ENCODE measurements around the gene SSRP1. TPM values are rescaled to one million over a fixed set of nuclear protein-coding genes. Genes with fewer than 3 reads are reported as not detected.

Gene SSRP1
- total and polyA plus RNA-seq, 2 experiments from 2014 or later: 205 to 216 TPM

Other genes starting within 250 kb of the SSRP1 start
- gene LRRC55, start 153.9 kb downstream of the SSRP1 start, total RNA-seq (2014; rRNA removed; shearing (Covaris generic)): 1.4 and 1.5 TPM in 2 replicates
- gene LRRC55, start 153.9 kb downstream of the SSRP1 start, polyA plus RNA-seq (2016; fragmentation: Nextera tagmentation; extraction: Ambion mirVana): 0.10 and 0.15 TPM in 2 replicates
- gene APLNR, start 98.6 kb downstream of the SSRP1 start, total RNA-seq (2014; rRNA removed; shearing (Covaris generic)): 0.10 and 0.12 TPM in 2 replicates
- not detected in 2 replicates for gene APLNR, start 98.6 kb downstream of the SSRP1 start, polyA plus RNA-seq (2016; fragmentation: Nextera tagmentation; extraction: Ambion mirVana)
- gene TNKS1BP1, start 10.9 kb downstream of the SSRP1 start, total RNA-seq (2014; rRNA removed; shearing (Covaris generic)): 61.0 and 72.2 TPM in 2 replicates
- gene TNKS1BP1, start 10.9 kb downstream of the SSRP1 start, polyA plus RNA-seq (2016; fragmentation: Nextera tagmentation; extraction: Ambion mirVana): 64.2 and 72.9 TPM in 2 replicates
- gene P2RX3, start 2.5 kb upstream of the SSRP1 start, total RNA-seq (2014; rRNA removed; shearing (Covaris generic)): 0.35 TPM in 1 of 2 replicates, not detected in the other
- gene P2RX3, start 2.5 kb upstream of the SSRP1 start, polyA plus RNA-seq (2016; fragmentation: Nextera tagmentation; extraction: Ambion mirVana): 0.15 and 0.23 TPM in 2 replicates
- gene PRG3, start 45.3 kb upstream of the SSRP1 start, total RNA-seq (2014; rRNA removed; shearing (Covaris generic)): not detected in 2 replicates
- not detected in 2 replicates for gene PRG3, start 45.3 kb upstream of the SSRP1 start, polyA plus RNA-seq (2016; fragmentation: Nextera tagmentation; extraction: Ambion mirVana)
- gene PRG2, start 54.8 kb upstream of the SSRP1 start, total RNA-seq (2014; rRNA removed; shearing (Covaris generic)): not detected in 2 replicates
- not detected in 2 replicates for gene PRG2, start 54.8 kb upstream of the SSRP1 start, polyA plus RNA-seq (2016; fragmentation: Nextera tagmentation; extraction: Ambion mirVana)
- 23.7 and 24.8 TPM in 2 replicates for gene SLC43A3, start 91.2 kb upstream of the SSRP1 start, total RNA-seq (2014; rRNA removed; shearing (Covaris generic))
- gene SLC43A3, start 91.2 kb upstream of the SSRP1 start, polyA plus RNA-seq (2016; fragmentation: Nextera tagmentation; extraction: Ambion mirVana): 11.5 and 14.3 TPM in 2 replicates
- 15.9 and 16.1 TPM in 2 replicates for gene RTN4RL2, start 124.6 kb upstream of the SSRP1 start, total RNA-seq (2014; rRNA removed; shearing (Covaris generic))
- gene RTN4RL2, start 124.6 kb upstream of the SSRP1 start, polyA plus RNA-seq (2016; fragmentation: Nextera tagmentation; extraction: Ambion mirVana): 13.1 and 13.9 TPM in 2 replicates
- 49.7 and 49.8 TPM in 2 replicates for gene SLC43A1, start 179.8 kb upstream of the SSRP1 start, total RNA-seq (2014; rRNA removed; shearing (Covaris generic))
- gene SLC43A1, start 179.8 kb upstream of the SSRP1 start, polyA plus RNA-seq (2016; fragmentation: Nextera tagmentation; extraction: Ambion mirVana): 19.6 and 19.7 TPM in 2 replicates
- gene TIMM10, start 194.9 kb upstream of the SSRP1 start, total RNA-seq (2014; rRNA removed; shearing (Covaris generic)): 59.1 and 75.8 TPM in 2 replicates
- 193 and 194 TPM in 2 replicates for gene TIMM10, start 194.9 kb upstream of the SSRP1 start, polyA plus RNA-seq (2016; fragmentation: Nextera tagmentation; extraction: Ambion mirVana)
- 0.31 TPM in 1 of 2 replicates, not detected in the other for gene SMTNL1, start 201.7 kb upstream of the SSRP1 start, total RNA-seq (2014; rRNA removed; shearing (Covaris generic))
- 0.14 and 0.70 TPM in 2 replicates for gene SMTNL1, start 201.7 kb upstream of the SSRP1 start, polyA plus RNA-seq (2016; fragmentation: Nextera tagmentation; extraction: Ambion mirVana)
- gene UBE2L6, start 231.8 kb upstream of the SSRP1 start, total RNA-seq (2014; rRNA removed; shearing (Covaris generic)): 42.2 and 52.0 TPM in 2 replicates
- 46.0 and 46.5 TPM in 2 replicates for gene UBE2L6, start 231.8 kb upstream of the SSRP1 start, polyA plus RNA-seq (2016; fragmentation: Nextera tagmentation; extraction: Ambion mirVana)